D721Med (cell line): ENCODE measurements around the gene KRT76.

Experiments used
- DNase-seq: peaks from one replicate; pipeline ENCODE4 v3.0.0; 2011; ENCODE audit warnings: low spot score; ENCODE audit not compliant: insufficient read length
- FAIRE-seq: peaks from 2 replicates; lab custom pipeline; 2011; peaks lifted over from hg19 to GRCh38; lab: Jason Lieb, UNC
- TF ChIP-seq, protein P1 (sequence below): IDR thresholded peaks from 2 replicates; pipeline ENCODE4 v1.5.1; 2012; ENCODE audit warnings: mild to moderate bottlenecking, control low read depth; ENCODE audit not compliant: insufficient read depth; ENCODE audit errors: missing control alignments

KRT76 gene

DNA sequence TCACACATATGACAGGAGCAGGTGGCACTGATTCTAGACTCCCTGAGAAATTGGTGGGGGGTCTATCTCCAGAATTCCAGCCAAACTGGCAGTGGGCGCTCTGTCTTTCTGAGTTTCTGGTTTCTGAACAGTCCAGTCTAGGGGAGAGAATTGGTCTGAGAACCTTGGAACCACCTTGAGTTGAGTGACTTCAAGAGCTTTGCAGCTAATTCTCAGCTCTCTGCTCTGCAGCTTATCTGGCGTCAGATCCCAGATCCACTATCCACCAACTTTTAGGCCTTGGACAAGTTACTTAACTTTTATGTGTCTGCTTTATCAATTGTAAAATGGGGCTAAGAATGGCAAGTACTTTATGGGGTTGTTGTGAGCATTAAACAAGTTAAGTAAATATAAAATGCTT, 1.7 kb upstream of the KRT76 start:
- FAIRE-seq: no peak
- TF ChIP-seq, protein P1, sequence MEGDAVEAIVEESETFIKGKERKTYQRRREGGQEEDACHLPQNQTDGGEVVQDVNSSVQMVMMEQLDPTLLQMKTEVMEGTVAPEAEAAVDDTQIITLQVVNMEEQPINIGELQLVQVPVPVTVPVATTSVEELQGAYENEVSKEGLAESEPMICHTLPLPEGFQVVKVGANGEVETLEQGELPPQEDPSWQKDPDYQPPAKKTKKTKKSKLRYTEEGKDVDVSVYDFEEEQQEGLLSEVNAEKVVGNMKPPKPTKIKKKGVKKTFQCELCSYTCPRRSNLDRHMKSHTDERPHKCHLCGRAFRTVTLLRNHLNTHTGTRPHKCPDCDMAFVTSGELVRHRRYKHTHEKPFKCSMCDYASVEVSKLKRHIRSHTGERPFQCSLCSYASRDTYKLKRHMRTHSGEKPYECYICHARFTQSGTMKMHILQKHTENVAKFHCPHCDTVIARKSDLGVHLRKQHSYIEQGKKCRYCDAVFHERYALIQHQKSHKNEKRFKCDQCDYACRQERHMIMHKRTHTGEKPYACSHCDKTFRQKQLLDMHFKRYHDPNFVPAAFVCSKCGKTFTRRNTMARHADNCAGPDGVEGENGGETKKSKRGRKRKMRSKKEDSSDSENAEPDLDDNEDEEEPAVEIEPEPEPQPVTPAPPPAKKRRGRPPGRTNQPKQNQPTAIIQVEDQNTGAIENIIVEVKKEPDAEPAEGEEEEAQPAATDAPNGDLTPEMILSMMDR: no peak
- DNase-seq: no peak

DNA sequence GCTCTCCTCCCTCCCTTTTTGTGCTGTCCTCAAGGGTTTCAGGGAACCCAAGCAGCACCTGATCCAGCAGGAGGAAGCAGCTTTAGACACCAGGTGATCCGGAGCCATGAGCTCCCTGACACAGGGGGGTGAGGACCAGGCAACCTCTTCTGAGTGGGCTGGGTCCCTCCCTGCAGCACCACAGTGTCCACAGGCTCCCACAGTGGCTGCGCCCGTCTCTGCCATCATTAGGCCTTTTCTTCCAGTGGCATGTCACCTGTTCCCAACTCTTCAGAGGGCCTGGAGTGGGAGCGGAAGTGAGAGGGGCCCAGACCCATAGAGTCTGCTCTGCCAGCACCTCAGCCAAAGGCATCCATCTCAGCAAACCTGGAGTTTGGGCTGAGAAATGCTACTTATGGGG, 421 bp upstream of the KRT76 start:
- DNase-seq: no peak
- no peak for FAIRE-seq
- TF ChIP-seq, protein P1: no peak

DNA sequence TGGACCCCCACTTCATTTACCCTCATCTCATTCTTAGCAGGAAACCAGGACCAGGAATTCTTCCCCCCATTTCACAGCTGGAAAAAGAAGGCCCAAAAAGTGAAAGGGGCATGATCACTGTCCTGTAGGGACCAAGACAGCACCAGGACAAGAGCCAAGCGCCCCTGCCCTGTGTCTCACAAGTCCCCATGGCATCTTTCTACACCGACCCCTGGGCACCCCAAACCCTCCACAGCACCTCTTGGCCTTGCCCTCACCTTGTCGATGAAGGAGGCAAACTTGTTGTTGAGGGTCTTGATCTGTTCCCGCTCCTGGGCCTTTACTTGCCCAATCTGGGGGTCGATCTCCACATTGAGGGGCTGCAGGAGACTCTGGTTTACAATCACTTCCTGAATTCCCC, 710 bp downstream of the KRT76 start:
- TF ChIP-seq, protein P1: no peak
- FAIRE-seq: no peak
- no peak for DNase-seq

DNA sequence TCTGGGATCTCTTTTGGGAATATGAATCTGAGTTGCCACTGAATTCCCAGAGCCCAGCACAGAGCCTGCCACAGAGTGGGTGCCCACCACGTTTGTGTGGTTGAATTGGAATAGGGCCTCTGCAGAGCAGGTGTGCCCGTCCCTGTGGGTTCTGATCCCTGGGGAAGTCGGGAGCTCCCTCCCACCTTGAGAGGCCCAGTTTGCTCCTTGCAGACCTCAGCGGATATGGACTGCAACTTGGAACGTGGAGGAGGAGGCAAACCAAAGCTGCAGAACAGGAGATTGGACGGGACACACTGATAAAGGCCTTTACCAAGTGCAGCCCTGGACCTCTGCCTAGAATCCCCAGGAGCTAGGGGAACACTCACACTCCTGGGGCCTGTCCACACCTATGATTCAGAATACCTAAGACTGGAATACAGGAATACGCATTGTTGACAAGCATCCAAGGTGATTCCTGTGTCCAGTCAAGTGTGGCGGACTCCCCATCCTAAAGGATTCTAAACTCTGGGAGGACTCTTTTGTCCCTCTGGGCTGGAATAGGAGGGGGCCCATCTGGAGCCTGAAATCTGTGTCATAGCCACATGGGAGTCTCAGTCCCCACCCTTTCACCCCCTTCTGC, 2.4 kb downstream of the KRT76 start:
- DNase-seq (no peak), FAIRE-seq (no peak)
- TF ChIP-seq, protein P1: no peak

DNA sequence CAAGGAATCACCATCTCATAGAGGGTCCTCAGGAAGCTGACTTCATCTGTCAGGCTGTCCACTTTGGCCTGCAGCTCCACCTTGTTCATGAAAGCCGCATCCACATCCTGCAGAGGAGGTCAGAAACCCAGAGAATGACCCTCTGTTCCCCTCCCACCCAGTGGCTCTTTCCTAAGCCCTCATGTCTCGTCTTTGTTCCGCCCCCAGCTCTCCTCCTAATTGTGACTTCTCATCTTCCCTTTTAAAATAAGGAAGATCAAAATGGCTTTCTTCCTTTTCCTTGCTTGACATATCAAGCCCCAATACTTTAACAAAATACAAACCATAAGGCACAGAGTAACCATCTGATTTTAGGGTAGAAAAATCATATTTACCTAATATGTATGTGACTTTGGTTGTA, 4.4 kb downstream of the KRT76 start:
- TF ChIP-seq, protein P1: no peak
- no peak for DNase-seq
- FAIRE-seq: no peak

DNA sequence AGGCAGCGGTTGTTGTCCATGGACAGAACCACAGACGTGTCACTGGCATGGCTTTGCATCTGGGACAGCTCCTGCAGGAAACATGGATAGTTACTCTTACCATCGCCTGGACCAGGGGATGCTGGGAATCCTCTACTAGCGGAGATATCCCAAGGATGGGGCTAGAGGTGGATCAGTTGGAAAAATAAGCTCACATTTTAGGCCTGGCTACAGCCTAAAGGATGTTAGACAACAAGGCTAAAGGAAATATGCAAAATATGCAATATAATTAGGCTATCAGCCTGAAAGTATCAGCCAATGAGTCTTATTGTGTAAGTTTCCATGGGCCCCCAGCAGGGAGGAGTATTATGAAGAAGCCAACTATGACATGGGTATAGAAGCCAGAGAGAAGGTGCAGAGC, 5.0 kb downstream of the KRT76 start:
- TF ChIP-seq, protein P1: no peak

DNA sequence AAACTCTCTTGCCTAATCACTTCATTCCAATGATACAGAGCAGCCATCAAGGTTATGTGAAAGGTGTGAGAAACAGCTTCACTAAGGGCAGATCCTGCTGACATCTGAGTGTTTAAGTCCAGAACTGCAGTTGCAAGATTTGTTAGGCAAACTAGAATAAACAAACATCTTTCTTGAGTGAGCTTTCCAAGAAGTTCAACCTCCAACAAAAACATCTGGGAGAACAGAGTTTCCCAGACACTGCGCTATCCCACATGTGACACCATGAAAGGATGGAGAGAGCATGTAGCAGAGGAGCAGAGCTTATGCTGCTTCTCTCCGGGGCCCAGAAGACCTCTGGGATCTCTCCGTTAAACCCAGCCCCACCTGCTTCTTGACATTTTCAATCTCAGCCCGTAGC, 5.6 kb downstream of the KRT76 start:
- DNase-seq (no peak), FAIRE-seq (no peak)
- TF ChIP-seq, protein P1: no peak

More for the DNA sequence above, 5.0 kb downstream of the KRT76 start:
- FAIRE-seq: no peak
- no peak for DNase-seq
